GM12801 (cell line): ENCODE data around the gene FHIT.

Experiments
- CTCF ChIP-seq: IDR thresholded peaks from one replicate; pipeline ENCODE4 v1.5.1; 2011; ENCODE audit warnings: control low read depth; ENCODE audit not compliant: insufficient read length; ENCODE audit errors: extremely low read depth

FHIT gene

GRCh38 chr3:59811160-59811559 lies 1440.1 kb downstream of the FHIT start:
- TF ChIP-seq CTCF = no peak

GRCh38 chr3:59810606-59811005 lies 1440.6 kb downstream of the FHIT start:
- TF ChIP-seq CTCF = no peak

- TF ChIP-seq CTCF = no peak
Measured at GRCh38 chr3:59809710-59810444, 1441.4 kb downstream of the FHIT start.

- TF ChIP-seq CTCF = no peak
Measured at GRCh38 chr3:59809016-59809415, 1442.2 kb downstream of the FHIT start.

GRCh38 chr3:59808446-59808845 lies 1442.8 kb downstream of the FHIT start:
- no peak for TF ChIP-seq CTCF

- no peak for TF ChIP-seq CTCF
Measured at GRCh38 chr3:59803268-59803667, 1448.0 kb downstream of the FHIT start.

GRCh38 chr3:59802045-59802444 lies 1449.2 kb downstream of the FHIT start:
- TF ChIP-seq CTCF = no peak
